ENCODE measurements around the gene FTCD. TPM values are rescaled to one million over a fixed set of nuclear protein-coding genes. Genes with fewer than 3 reads are reported as not detected.

FTCD gene
- total RNA-seq, 1 donor, result 0.43 TPM

DNA sequence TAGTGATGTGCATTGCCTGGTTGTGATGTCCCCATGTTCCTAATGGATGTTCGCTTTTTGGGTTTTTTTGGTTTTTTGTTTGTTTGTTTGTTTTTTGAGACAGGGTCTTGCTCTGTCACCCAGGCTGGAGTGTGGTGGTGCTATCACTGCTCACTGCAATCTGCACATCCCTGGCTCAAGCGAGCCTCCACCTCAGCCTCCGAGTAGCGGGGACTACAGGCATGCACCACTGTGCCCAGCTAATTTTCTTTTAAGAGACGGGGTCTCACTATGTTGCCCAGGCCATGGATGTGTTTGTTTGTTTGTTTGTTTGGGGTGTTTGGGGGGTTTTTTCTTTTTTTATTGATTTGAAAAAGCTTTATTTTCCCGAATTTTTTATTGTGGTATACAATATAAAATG is 55.4 kb downstream of the FTCD start:
- TF ChIP-seq, protein P1, sequence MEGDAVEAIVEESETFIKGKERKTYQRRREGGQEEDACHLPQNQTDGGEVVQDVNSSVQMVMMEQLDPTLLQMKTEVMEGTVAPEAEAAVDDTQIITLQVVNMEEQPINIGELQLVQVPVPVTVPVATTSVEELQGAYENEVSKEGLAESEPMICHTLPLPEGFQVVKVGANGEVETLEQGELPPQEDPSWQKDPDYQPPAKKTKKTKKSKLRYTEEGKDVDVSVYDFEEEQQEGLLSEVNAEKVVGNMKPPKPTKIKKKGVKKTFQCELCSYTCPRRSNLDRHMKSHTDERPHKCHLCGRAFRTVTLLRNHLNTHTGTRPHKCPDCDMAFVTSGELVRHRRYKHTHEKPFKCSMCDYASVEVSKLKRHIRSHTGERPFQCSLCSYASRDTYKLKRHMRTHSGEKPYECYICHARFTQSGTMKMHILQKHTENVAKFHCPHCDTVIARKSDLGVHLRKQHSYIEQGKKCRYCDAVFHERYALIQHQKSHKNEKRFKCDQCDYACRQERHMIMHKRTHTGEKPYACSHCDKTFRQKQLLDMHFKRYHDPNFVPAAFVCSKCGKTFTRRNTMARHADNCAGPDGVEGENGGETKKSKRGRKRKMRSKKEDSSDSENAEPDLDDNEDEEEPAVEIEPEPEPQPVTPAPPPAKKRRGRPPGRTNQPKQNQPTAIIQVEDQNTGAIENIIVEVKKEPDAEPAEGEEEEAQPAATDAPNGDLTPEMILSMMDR (IDR thresholded peaks at IDR 0.05; ENCODE audit: insufficient read depth, low read depth, low read length), result no peak
- H3K4me3 ChIP-seq (ENCODE audit: low read depth, low read length), result peak overlapping the region; percentile 88
- no peak for DNase-seq (ENCODE audit: low read depth)

DNA sequence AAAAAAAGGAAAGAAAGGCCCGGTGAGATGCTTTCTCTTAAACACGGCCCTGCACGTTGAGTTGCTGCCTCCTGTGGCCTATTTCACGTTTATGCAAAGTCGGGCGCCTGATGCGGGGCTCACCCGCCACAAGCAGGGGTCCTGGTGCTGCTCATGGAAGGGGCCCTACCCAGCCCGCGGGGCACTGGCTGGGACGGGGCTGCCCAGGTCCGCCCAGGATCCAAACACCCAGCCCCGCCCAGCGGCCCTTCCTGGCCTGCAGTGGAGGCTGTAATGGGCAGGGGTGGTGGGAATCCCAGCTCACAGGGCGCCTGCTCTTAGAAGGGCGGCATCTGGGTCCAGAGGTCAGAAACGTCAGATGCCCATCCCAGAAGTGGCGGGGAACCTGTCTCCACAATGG is 55.9 kb downstream of the FTCD start:
- DNase-seq (ENCODE audit: low read depth), result peak; percentile 78
- peak overlapping the region; percentile 88 for H3K4me3 ChIP-seq (ENCODE audit: low read depth, low read length)
- TF ChIP-seq, protein P1 (IDR thresholded peaks at IDR 0.05; ENCODE audit: insufficient read depth, low read depth, low read length), result peak; percentile 23

DNA sequence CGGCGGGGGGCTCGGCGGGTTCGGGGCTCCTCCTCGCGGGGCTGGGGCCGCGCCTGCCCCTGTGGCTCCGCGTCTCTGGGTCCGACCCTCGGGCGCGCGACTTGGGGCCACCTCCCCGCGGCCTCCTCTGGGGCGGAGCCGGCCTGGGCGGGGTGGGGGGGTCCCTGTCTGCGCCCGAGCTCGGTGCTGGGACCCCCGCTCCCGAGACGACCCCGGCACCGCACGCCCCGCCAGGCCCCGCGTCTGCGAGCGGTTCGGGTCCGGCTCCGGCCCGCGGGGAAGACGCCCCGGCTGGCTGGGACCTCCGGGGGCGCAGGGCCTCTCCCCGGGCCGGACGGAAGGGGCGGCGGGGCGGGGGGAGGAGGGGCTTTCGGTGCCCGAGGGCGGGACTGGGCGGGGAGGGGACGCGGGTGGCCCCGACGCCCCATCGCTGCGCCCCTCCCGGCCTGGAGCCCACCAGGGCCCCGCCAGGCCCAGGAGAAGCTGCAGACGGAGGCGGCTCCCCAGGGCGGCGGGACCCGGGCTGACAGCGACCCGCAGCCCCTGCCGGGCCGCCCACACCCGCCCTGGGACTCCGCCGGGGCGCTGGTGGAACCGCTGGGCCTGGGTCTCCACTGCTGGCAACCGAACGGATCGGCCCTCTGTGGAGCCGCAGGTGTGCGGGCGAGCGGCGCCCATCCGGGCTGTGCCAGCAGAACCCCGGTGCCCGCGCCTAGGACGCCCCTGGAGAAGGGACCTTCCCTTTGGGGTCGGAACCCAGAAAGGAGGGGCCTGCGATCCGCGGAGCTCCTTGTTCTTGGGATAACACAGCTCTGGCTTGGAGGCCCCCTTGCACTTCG is 56.9 kb downstream of the FTCD start:
- DNase-seq (ENCODE audit: low read depth), result peak; percentile 32
- H3K4me3 ChIP-seq (ENCODE audit: low read depth, low read length), result peak overlapping the region; percentile 88
- TF ChIP-seq, protein P1 (IDR thresholded peaks at IDR 0.05; ENCODE audit: insufficient read depth, low read depth, low read length), result no peak

DNA sequence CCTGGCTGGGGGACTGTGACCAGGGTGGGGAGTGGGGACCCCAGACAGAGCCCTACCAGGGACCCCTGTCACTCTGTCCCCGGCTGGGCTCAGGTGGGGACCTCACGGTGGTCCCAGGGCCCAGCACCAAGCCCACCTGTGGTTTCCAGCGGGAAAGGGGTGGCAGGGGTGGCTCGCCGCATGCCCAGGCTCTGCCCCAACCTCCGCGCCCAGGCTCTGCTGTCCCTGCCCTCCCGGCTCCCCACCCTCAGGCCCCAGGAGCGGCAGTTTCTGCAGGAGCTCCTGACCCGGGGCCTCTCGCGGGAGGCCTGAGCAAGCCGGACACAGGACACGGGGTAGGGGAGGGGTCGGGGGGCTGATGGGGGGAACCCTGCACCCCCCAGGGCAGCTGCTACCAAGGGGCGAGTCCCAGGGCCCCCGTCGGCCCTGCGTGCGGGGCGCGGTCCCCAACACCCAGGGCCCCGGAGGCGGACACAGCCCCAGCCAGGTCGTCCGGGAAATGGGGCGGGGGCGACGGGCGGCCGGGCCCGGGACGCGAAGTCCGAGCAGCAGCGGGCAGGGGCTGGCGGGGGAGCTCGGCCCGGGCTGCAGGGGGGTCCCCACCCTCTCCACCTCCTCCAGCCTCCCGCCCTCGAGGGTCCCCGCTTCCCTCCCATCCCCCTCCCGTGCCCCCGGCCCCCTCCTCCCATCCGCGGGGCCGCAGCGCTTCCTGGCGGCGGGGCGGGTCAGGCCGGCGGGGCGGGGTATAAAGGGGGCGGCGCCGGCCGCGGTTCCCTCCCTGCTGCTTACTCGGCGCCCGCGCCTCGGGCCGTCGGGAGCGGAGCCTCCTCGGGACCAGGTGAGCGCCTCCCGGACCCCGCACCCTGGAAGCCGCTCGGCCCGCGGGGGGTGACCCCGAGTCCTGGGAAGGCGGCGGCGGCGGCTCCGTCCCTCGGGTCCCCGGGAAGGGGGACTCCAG is 57.8 kb downstream of the FTCD start, which contains the start of gene COL6A2:
TSS of gene COL6A2 (plus strand) at position 777 of the 958 bp plus-strand sequence.
- TF ChIP-seq, protein P1 (IDR thresholded peaks at IDR 0.05; ENCODE audit: insufficient read depth, low read depth, low read length), result peak; percentile 12
- peak within 1 kb of the TSS; percentile 88 for H3K4me3 ChIP-seq (ENCODE audit: low read depth, low read length)
- peak; percentile 74 for DNase-seq (ENCODE audit: low read depth)

DNA sequence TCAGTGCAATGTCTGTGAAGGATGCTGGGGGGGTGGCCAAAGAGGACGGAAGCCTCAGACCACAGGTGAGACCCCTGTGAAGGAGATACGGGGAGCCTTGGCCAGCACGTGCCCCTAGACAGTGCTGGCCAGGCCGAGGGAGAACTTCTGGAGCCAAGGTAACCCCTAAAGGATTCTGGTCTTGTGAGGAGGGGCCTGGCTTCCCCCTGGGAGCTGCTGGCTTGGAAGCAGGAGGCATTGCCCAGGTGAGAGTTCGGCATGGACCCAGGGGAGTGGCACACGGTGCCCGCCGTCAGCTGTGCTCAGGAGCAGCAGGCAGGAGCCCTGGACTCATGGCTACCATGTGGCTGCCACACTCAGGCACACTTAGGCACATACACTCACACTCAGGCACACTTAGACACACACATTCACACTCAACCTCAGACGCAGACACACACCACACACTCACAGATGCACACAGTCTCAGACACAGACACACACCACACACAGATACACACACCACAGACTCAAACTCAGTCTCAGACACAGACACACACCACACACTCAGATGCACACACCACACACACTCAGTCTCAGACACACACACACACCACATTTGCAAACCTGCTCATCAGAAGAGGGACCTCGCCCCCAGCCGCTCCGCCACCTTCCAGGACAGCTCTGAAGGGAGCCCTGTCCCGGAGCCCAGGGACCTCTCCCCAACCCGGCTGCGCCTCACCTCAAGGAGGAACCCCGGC is 58.6 kb downstream of the FTCD start:
- TF ChIP-seq, protein P1 (IDR thresholded peaks at IDR 0.05; ENCODE audit: insufficient read depth, low read depth, low read length), result no peak
- H3K4me3 ChIP-seq (ENCODE audit: low read depth, low read length), result peak overlapping the region; percentile 88
- no peak for DNase-seq (ENCODE audit: low read depth)
